ENCODE results near the gene RPEL1. TPM values are rescaled to one million over a fixed set of nuclear protein-coding genes. Genes with fewer than 3 reads are reported as not detected.
"Not testable (repeated sequence)": the region's sequence is repeated elsewhere in the genome, so short reads cannot be mapped to it uniquely, and the experiment has no call there.

Gene RPEL1
- total RNA-seq: not detected

GRCh38 chr10:103245587-103245986, at the start of gene RPEL1:
Gene RPEL1, plus strand, starts transcription at chr10:103245887. Its CDS starts 110 bp downstream, at chr10:103245997.
- intact Hi-C loops (cut with DNase I): loop anchor here (5.0 kb wide), 1 partner anchor 178 kb away; no protein-coding TSS in a partner anchor
- not testable (repeated sequence) for H3K27me3 ChIP-seq; H3K27ac ChIP-seq; H3K9me3 ChIP-seq; DNase-seq (ENCODE audit: low spot score in 2 of 2); H3K36me3 ChIP-seq; H3K4me3 ChIP-seq
- H3K4me1 ChIP-seq: peaks cover 4 to 11% of the 10 kb centered on the region in 2 donors

- no peak for DNase-seq (ENCODE audit: low spot score in 2 of 2)
- Histone ChIP-seq H3K27me3 (no peaks in the 10 kb centered on the region), H3K27ac (peak overlapping the region in 1 of 2 donors; percentile 15), H3K9me3 (no peaks in the 10 kb centered on the region), H3K36me3 (no peaks in the 10 kb centered on the region), H3K4me3 (no peak overlapping the region), H3K4me1 (peaks cover 1 to 26% of the 10 kb centered on the region in 2 donors)
- intact Hi-C loops (cut with DNase I): no loop called here
- no peak for TF ChIP-seq CTCF (IDR thresholded peaks at IDR 0.05)
Observed at GRCh38 chr10:103196516-103196915, 49.2 kb upstream of the RPEL1 start.

GRCh38 chr10:103197174-103197573, 48.5 kb upstream of the RPEL1 start:
- Histone ChIP-seq H3K4me1 (peaks cover 0 to 23% of the 10 kb centered on the region in 2 donors), H3K4me3 (peak overlapping the region in 1 of 2 donors; percentile 6), H3K9me3 (no peaks in the 10 kb centered on the region), H3K27ac (peak overlapping the region in 1 of 2 donors; percentile 54), H3K27me3 (no peaks in the 10 kb centered on the region), H3K36me3 (no peaks in the 10 kb centered on the region)
- intact Hi-C loops (cut with DNase I): no loop called here
- no peak for TF ChIP-seq CTCF (IDR thresholded peaks at IDR 0.05)
- DNase-seq (ENCODE audit: low spot score in 2 of 2): peak; percentile 25 to 87

GRCh38 chr10:103197903-103198302, 47.8 kb upstream of the RPEL1 start:
- no peak for DNase-seq (ENCODE audit: low spot score in 2 of 2)
- H3K27me3 ChIP-seq: no peaks in the 10 kb centered on the region
- H3K36me3 ChIP-seq: no peaks in the 10 kb centered on the region
- TF ChIP-seq CTCF (IDR thresholded peaks at IDR 0.05): no peak
- peak overlapping the region in 1 of 2 donors; percentile 54 for H3K27ac ChIP-seq
- peaks cover 0 to 23% of the 10 kb centered on the region in 2 donors for H3K4me1 ChIP-seq
- no peak overlapping the region for H3K4me3 ChIP-seq
- intact Hi-C loops (cut with DNase I): no loop called here
- no peaks in the 10 kb centered on the region for H3K9me3 ChIP-seq

GRCh38 chr10:103198648-103199047, 47.0 kb upstream of the RPEL1 start:
- intact Hi-C loops (cut with DNase I): no loop called here
- no peak for DNase-seq (ENCODE audit: low spot score in 2 of 2)
- Histone ChIP-seq H3K4me3 (no peak overlapping the region), H3K4me1 (peaks cover 0 to 21% of the 10 kb centered on the region in 2 donors), H3K9me3 (no peaks in the 10 kb centered on the region), H3K27me3 (no peaks in the 10 kb centered on the region), H3K27ac (no peak overlapping the region), H3K36me3 (no peaks in the 10 kb centered on the region)
- no peak for TF ChIP-seq CTCF (IDR thresholded peaks at IDR 0.05)

GRCh38 chr10:103199488-103199887, 46.2 kb upstream of the RPEL1 start:
- H3K36me3 ChIP-seq: no peaks in the 10 kb centered on the region
- no peak overlapping the region for H3K4me3 ChIP-seq
- no peak overlapping the region for H3K27ac ChIP-seq
- DNase-seq (ENCODE audit: low spot score in 2 of 2): no peak
- H3K27me3 ChIP-seq: no peaks in the 10 kb centered on the region
- TF ChIP-seq CTCF (IDR thresholded peaks at IDR 0.05): no peak
- H3K9me3 ChIP-seq: no peaks in the 10 kb centered on the region
- intact Hi-C loops (cut with DNase I): no loop called here
- H3K4me1 ChIP-seq: peaks cover 0 to 15% of the 10 kb centered on the region in 2 donors
